K562 (cell line): ENCODE results near the gene DNAJC30. TPM values are rescaled to one million over a fixed set of nuclear protein-coding genes. Genes with fewer than 3 reads are reported as not detected.
A peak's percentile ranks its signal among the peaks of the same experiment; 100 is the strongest.

Experiments
- ATAC-seq: fragments of 200-7000 bp; cut with Tn5 transposase; 3 replicates; pipeline ENCODE4 v1.9.1; 2020; ENCODE audit warnings: moderate library complexity
- BruUV-seq: library from RNA; stranded (reverse); fragments of 400-500 nt; replicated peaks from 2 replicates; lab custom pipeline; 2021; lab: Mats Ljungman, UMichigan
- CTCF ChIA-PET: fragments of 300-600 bp; formaldehyde crosslinking; extraction: SDS; loops from one replicate; lab custom pipeline; 2021; ENCODE audit warnings: low intra/inter-chr PET ratio; lab: Yijun Ruan, JAX
- POLR2A ChIA-PET: fragments of 300-600, 350-650 bp; sonication (Branson Sonifier 250); formaldehyde crosslinking; extraction: SDS; loops from one replicate; lab custom pipeline; 2021; ENCODE audit warnings: antibody characterized with exemption, inconsistent platforms; lab: Yijun Ruan, JAX
- DNase-seq, 4 experiments: peaks; one replicate each; pipeline versions ENCODE4 v3.0.0 to v3.0.0-alpha.2; 2011 to 2018; ENCODE audit warnings: low spot score in 3 of 4, mixed read lengths in 3 of 4; ENCODE audit errors: extremely low read depth in 1 of 4
- FAIRE-seq: peaks from 2 replicates; lab custom pipeline; 2011; peaks lifted over from hg19 to GRCh38; lab: Jason Lieb, UNC
- H2AFZ ChIP-seq: 2 replicates; pipeline ENCODE4 v1.6.0; 2011; ENCODE audit warnings: low read depth, low read length, control low read depth, inconsistent platforms
- H3K27ac ChIP-seq: fragments of 200-600 bp; 3 replicates; pipeline ENCODE4 v1.8.0; 2011; ENCODE audit warnings: low read depth, mild to moderate bottlenecking, control low read depth, inconsistent platforms, low read length, moderate library complexity, mixed read lengths; ENCODE audit errors: extremely low read depth
- H3K27me3 ChIP-seq, 2 experiments: fragments of 300-600 bp in 1 of 2; 2 replicates in 1 of 2; 3 replicates in 1 of 2; pipeline versions ENCODE4 v1.6.0 to v1.8.0; 2011; ENCODE audit warnings: inconsistent platforms in 2 of 2, low read length in 2 of 2, mild to moderate bottlenecking in 1 of 2, mixed read lengths in 1 of 2, moderate library complexity in 1 of 2; ENCODE audit not compliant: control insufficient read depth in 2 of 2, insufficient read depth in 2 of 2
- H3K36me3 ChIP-seq: fragments of 300-600 bp; 3 replicates; pipeline ENCODE4 v1.8.0; 2011; ENCODE audit warnings: mild to moderate bottlenecking, low read length, inconsistent platforms; ENCODE audit not compliant: control insufficient read depth, insufficient read depth
- H3K4me1 ChIP-seq, 2 experiments: fragments of 200-600 bp in 1 of 2; replicated peaks in 1 of 2; 2 replicates in 1 of 2; 3 replicates in 1 of 2; pipeline versions ENCODE4 v1.5.1 to v1.8.0; 2011; ENCODE audit warnings: inconsistent platforms in 2 of 2, low read length in 2 of 2, mild to moderate bottlenecking in 1 of 2, mixed read lengths in 1 of 2, moderate library complexity in 1 of 2; ENCODE audit not compliant: control insufficient read depth in 2 of 2, insufficient read depth in 2 of 2
- H3K4me2 ChIP-seq: 2 replicates; pipeline ENCODE4 v1.6.1; 2011; ENCODE audit warnings: low read length, control low read depth, inconsistent platforms, mixed read lengths; ENCODE audit not compliant: insufficient read depth
- H3K4me3 ChIP-seq: fragments of 200-600 bp; sonication (generic), shearing (Covaris generic); 2 replicates; pipeline ENCODE4 v1.5.1; 2016; ENCODE audit warnings: control low read depth, inconsistent platforms
- H3K79me2 ChIP-seq: fragments of 200-600 bp; 3 replicates; pipeline ENCODE4 v1.8.0; 2011; ENCODE audit warnings: low read length, inconsistent platforms; ENCODE audit not compliant: control insufficient read depth, insufficient read depth
- H3K9ac ChIP-seq, 2 experiments: 2 replicates each; pipeline versions ENCODE4 v1.6.0 to v1.6.1; 2011; ENCODE audit warnings: low read depth in 2 of 2, low read length in 2 of 2, control low read depth in 1 of 2, inconsistent platforms in 1 of 2, mild to moderate bottlenecking in 1 of 2, mixed read lengths in 1 of 2; ENCODE audit not compliant: insufficient read depth in 1 of 2
- H3K9me1 ChIP-seq: one replicate; pipeline ENCODE4 v1.6.0; 2011; ENCODE audit warnings: inconsistent platforms, mild to moderate bottlenecking, low read length, moderate library complexity; ENCODE audit not compliant: control insufficient read depth, insufficient read depth
- H3K9me3 ChIP-seq: replicated peaks from 2 replicates; pipeline ENCODE4 v1.5.1; 2011; ENCODE audit warnings: low read depth, low read length, inconsistent platforms; ENCODE audit not compliant: control insufficient read depth, insufficient read depth
- H4K20me1 ChIP-seq: replicated peaks from 2 replicates; pipeline ENCODE4 v1.6.1; 2011; ENCODE audit warnings: low read length, inconsistent platforms, mixed read lengths; ENCODE audit not compliant: control insufficient read depth, insufficient read depth
- ADNP ChIP-seq: fragments of 200-800 bp; sonication (Bioruptor generic); IDR thresholded peaks from 2 replicates; pipeline ENCODE4 v1.6.1; 2016; ENCODE audit warnings: missing genetic modification characterization, missing compliant biosample characterization
- CHCHD3 ChIP-seq: fragments of 250-450 bp; sonication (Bioruptor Pico); IDR thresholded peaks from 2 replicates; pipeline ENCODE4 v2.1.2; 2022; ENCODE audit warnings: mild to moderate bottlenecking
- POLR2H ChIP-seq: IDR thresholded peaks from 2 replicates; pipeline ENCODE4 v1.6.1; 2016; ENCODE audit warnings: missing genetic modification characterization, low read depth, mild to moderate bottlenecking, control low read depth, missing compliant biosample characterization, moderate library complexity
- SAP30 ChIP-seq: fragments of 200-600 bp; sonication (generic); IDR thresholded peaks from 2 replicates; pipeline ENCODE4 v1.6.1; 2012; ENCODE audit warnings: borderline replicate concordance, low read depth, mild to moderate bottlenecking, moderate library complexity, low read length, control low read depth, inconsistent platforms; ENCODE audit not compliant: insufficient read depth, poor library complexity, severe bottlenecking
- ZNF121 ChIP-seq: sonication (generic); formaldehyde crosslinking; conservative IDR thresholded peaks from 2 replicates; pipeline ENCODE4 v1.8.0; 2022; ENCODE audit warnings: missing genetic modification reagents
- ZNF232 ChIP-seq: sonication (generic); formaldehyde crosslinking; IDR thresholded peaks from 2 replicates; pipeline ENCODE4 v1.8.0; 2022; ENCODE audit warnings: mild to moderate bottlenecking, missing genetic modification reagents
- WGBS: fragments of 100-300 bp; shearing (Covaris generic); methylation state at CpG from one replicate; pipeline ENCODE4 v1.1.6; 2016; ENCODE audit warnings: low coverage, mixed read lengths; ENCODE audit not compliant: insufficient coverage; ENCODE audit errors: missing lambda C conversion rate; 5-methylcytosine and 5-hydroxymethylcytosine counted together
- in situ Hi-C: fragments of 300-500 bp; cut with MboI; formaldehyde crosslinking; loops from 4 replicates; pipeline ENCODE4 v1.15.0; 2018; ENCODE audit warnings: inconsistent platforms, mixed read lengths
- intact Hi-C: fragments of 100-400 bp; cut with micrococcal nuclease; formaldehyde crosslinking; loops from 2 replicates; pipeline ENCODE4 v1.14.2; 2022
- polyA plus RNA-seq, 8 experiments: library from polyadenylated mRNA; depleted of rRNA in 4 of 8; stranded (reverse) in 5 of 8; unstranded in 3 of 8; fragments of >200 nt; fragmentation: Nextera tagmentation in 2 of 8; fragmentation: Illumina TruSeq in 1 of 8; extraction: Ambion mirVana in 2 of 8; extraction: Trizol in 1 of 8; gene quantifications; 2 replicates each; pipeline versions ENCODE4 v1.2.1 to v1.2.3, GENCODE V29; 2011 to 2014; ENCODE audit warnings: inconsistent platforms in 1 of 8, missing spikeins in 1 of 8
- total RNA-seq, 7 experiments: library from RNA; depleted of rRNA in 6 of 7; stranded (reverse); fragments of >200 nt in 6 of 7; fragmentation: Illumina TruSeq in 2 of 7; extraction: Trizol in 2 of 7; gene quantifications; 2 replicates each; pipeline versions ENCODE4 v1.2.1 to v1.2.3, GENCODE V29; 2011 to 2021; ENCODE audit warnings: low replicate concordance in 1 of 7

DNAJC30 gene
- total and polyA plus RNA-seq, 9 of the 15 experiments (the other 6 are each of a cell fraction or from before 2014, with no cell fraction given) = 1.1 to 11.3 (median 4.6) TPM

GRCh38 chr7:73690646-73691045 is 7.4 kb upstream of the DNAJC30 start:
- BruUV-seq = no TSS peak
- FAIRE-seq (no peak), ATAC-seq (no peak), DNase-seq (no peak)
- no peak overlapping the region for H3K4me3 ChIP-seq
- ChIA-PET CTCF (no interaction called here), POLR2A (interaction anchor here (0.8 to 1.6 kb wide), 4 partner anchors 10 to 66 kb away, joined by 3 to 10 read pairs (median 6); partner anchors contain the start of gene MLXIPL)
- H3K9me1 ChIP-seq = no peaks in the 10 kb centered on the region
- 0 out of 2 replicates have a peak, but pooled peaks cover 8% of the 10 kb centered on the region for H4K20me1 ChIP-seq
- in situ Hi-C loops = no loop called here
- H3K27ac ChIP-seq = no peak overlapping the region
- no peak overlapping the region for H3K9ac ChIP-seq
- H3K79me2 ChIP-seq = peaks cover 23% of the 10 kb centered on the region
- H3K36me3 ChIP-seq = peaks cover 97% of the 10 kb centered on the region
- intact Hi-C loops = no loop called here
- no peak overlapping the region for H2AFZ ChIP-seq
- H3K27me3 ChIP-seq = no peaks in the 10 kb centered on the region; a peak in 1 of 5 replicates
- peaks cover 0 to 3% of the 10 kb centered on the region in 2 experiments; a peak in 1 of 5 replicates for H3K4me1 ChIP-seq
- H3K4me2 ChIP-seq = no peak overlapping the region
- WGBS = 81% methylated on average over 7 of the region's 7 CpGs
- no peaks in the 10 kb centered on the region for H3K9me3 ChIP-seq
- no peak for TF ChIP-seq SAP30
- TF ChIP-seq ZNF121 = peak; percentile 67
- TF ChIP-seq ZNF232 (CRISPR knock-in tag) = no peak
- no peak for TF ChIP-seq CHCHD3 (CRISPR knock-in tag)
- TF ChIP-seq ADNP = no peak
- TF ChIP-seq POLR2H (tag) = no peak
